ENCODE measurements around the gene LIN7C. TPM values are rescaled to one million over a fixed set of nuclear protein-coding genes. Genes with fewer than 3 reads are reported as not detected.

The LIN7C gene
- total RNA-seq, 2 experiments from 2014 or later = 19.7 to 31.6 TPM

DNA sequence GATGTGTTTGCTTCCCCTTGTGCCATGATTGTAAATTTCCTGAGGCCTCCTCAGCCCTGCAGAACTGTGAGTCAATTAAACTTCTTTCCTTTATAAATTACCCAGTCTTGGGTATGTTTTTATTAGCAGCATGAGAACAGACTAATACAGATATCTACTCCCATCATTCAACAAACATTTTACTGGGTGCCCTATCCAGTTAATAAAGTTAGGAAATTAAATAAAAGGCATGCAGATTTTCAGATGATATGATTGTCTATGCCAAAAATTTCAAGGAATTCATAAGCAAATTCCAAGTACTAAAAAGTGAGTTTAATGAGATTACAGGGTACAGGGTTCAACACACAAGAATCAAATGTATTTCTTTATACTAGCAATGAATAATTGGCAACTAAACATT is 33.5 kb upstream of the LIN7C start:
- intact Hi-C loops (cut with micrococcal nuclease; ENCODE audit: unreplicated experiment) = no loop called here
- ChIA-PET POLR2A (interaction anchor here (0.7 kb wide), 1 partner anchor 1234 kb away, joined by 3 read pairs; no protein-coding TSS in a partner anchor), CTCF (ENCODE audit: unreplicated experiment) (no interaction called here)
- TF ChIP-seq EZH2phosphoT487 (IDR thresholded peaks at IDR 0.05; ENCODE audit: borderline replicate concordance, low read depth, low read length) (no peak), CTCF (conservative IDR thresholded peaks at IDR 0.05; ENCODE audit: low read length) (no peak)
- no TSS peak for BruUV-seq (replicated peaks)
- H4K20me1 ChIP-seq (ENCODE audit: insufficient read depth, low read length) = no peaks in the 10 kb centered on the region
- no peak overlapping the region for H3K4me2 ChIP-seq (ENCODE audit: low read length)
- H3K9me2 ChIP-seq (ENCODE audit: insufficient read depth, low read length) = no peaks in the 10 kb centered on the region
- H3K4me1 ChIP-seq (ENCODE audit: insufficient read depth, low read length, poor library complexity, severe bottlenecking) = no peaks in the 10 kb centered on the region
- no peaks in the 10 kb centered on the region for H3K79me2 ChIP-seq (ENCODE audit: insufficient read depth, low read depth, low read length)
- no peak overlapping the region for H3K27ac ChIP-seq (ENCODE audit: low read depth, low read length, poor library complexity, severe bottlenecking)
- no peak for DNase-seq (ENCODE audit: low spot score)
- no peak overlapping the region for H2AFZ ChIP-seq (ENCODE audit: low read length)
- H3K4me3 ChIP-seq (ENCODE audit: low read depth, low read length, poor library complexity, severe bottlenecking) = no peak overlapping the region
- no peaks in the 10 kb centered on the region for H3K9me3 ChIP-seq (ENCODE audit: low read length)
- H3K36me3 ChIP-seq (ENCODE audit: insufficient read depth, low read length) = no peaks in the 10 kb centered on the region

GRCh38 chr11:27535103-27535502 is 28.5 kb upstream of the LIN7C start:
- Histone ChIP-seq H3K27ac (ENCODE audit: low read depth, low read length, poor library complexity, severe bottlenecking) (no peak overlapping the region), H3K4me2 (ENCODE audit: low read length) (no peak overlapping the region), H3K4me1 (ENCODE audit: insufficient read depth, low read length, poor library complexity, severe bottlenecking) (no peaks in the 10 kb centered on the region), H4K20me1 (ENCODE audit: insufficient read depth, low read length) (no peaks in the 10 kb centered on the region), H3K9me3 (ENCODE audit: low read length) (no peaks in the 10 kb centered on the region), H2AFZ (ENCODE audit: low read length) (no peak overlapping the region), H3K36me3 (ENCODE audit: insufficient read depth, low read length) (no peaks in the 10 kb centered on the region), H3K9me2 (ENCODE audit: insufficient read depth, low read length) (no peaks in the 10 kb centered on the region), H3K79me2 (ENCODE audit: insufficient read depth, low read depth, low read length) (no peaks in the 10 kb centered on the region), H3K4me3 (ENCODE audit: low read depth, low read length, poor library complexity, severe bottlenecking) (no peak overlapping the region)
- intact Hi-C loops (cut with micrococcal nuclease; ENCODE audit: unreplicated experiment) = no loop called here
- no peak for DNase-seq (ENCODE audit: low spot score)
- no TSS peak for BruUV-seq (replicated peaks)
- ChIA-PET CTCF (ENCODE audit: unreplicated experiment) (no interaction called here), POLR2A (interaction anchor here (1.1 kb wide), 1 partner anchor 16 kb away, joined by 3 read pairs; no protein-coding TSS in a partner anchor)
- TF ChIP-seq EZH2phosphoT487 (IDR thresholded peaks at IDR 0.05; ENCODE audit: borderline replicate concordance, low read depth, low read length) (no peak), CTCF (conservative IDR thresholded peaks at IDR 0.05; ENCODE audit: low read length) (no peak)

DNA sequence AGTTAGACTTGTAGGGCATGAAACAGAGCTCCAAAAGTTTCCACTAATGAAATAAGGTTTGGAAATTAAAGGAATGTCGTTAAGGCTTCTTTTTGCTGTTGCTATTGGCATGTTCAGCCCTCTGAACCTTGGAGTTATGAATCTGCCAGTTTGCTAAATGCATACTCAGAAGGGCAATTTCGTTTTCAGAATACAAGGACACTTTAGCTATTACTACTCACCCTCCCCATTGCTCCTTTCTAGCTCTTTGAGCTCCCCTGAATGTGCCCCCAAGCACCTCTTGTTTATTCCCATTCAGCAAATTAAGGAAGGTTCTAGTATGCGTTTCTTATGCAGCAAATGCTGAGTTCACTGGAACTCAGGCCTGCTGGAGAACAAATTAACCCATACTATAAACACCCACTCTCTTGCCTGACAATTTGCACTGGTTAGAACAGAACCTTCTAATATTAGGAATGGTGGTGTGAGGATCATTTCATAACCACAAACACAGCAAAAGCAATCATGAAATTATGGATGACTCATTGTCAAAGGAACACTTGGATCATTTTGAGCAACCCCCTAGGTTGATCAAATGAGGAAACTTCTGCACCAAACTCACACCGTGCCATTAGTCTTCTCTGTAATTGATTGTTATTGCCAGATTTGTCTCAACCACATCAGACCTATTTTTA is 26.2 kb upstream of the LIN7C start:
- no peaks in the 10 kb centered on the region for H3K79me2 ChIP-seq (ENCODE audit: insufficient read depth, low read depth, low read length)
- no TSS peak for BruUV-seq (replicated peaks)

More for the DNA sequence above, 26.2 kb upstream of the LIN7C start:
- H3K4me2 ChIP-seq (ENCODE audit: low read length) = no peak overlapping the region
- no peaks in the 10 kb centered on the region for H3K9me3 ChIP-seq (ENCODE audit: low read length)
- no peaks in the 10 kb centered on the region for H3K9me2 ChIP-seq (ENCODE audit: insufficient read depth, low read length)
- POLR2A ChIA-PET = interaction anchor here (0.6 kb wide), 1 partner anchor 8 kb away, joined by 3 read pairs; no protein-coding TSS in a partner anchor
- DNase-seq (ENCODE audit: low spot score) = no peak
- TF ChIP-seq EZH2phosphoT487 (IDR thresholded peaks at IDR 0.05; ENCODE audit: borderline replicate concordance, low read depth, low read length) (no peak), CTCF (conservative IDR thresholded peaks at IDR 0.05; ENCODE audit: low read length) (no peak)
- H3K27ac ChIP-seq (ENCODE audit: low read depth, low read length, poor library complexity, severe bottlenecking) = no peak overlapping the region
- no peaks in the 10 kb centered on the region for H3K4me1 ChIP-seq (ENCODE audit: insufficient read depth, low read length, poor library complexity, severe bottlenecking)
- CTCF ChIA-PET (ENCODE audit: unreplicated experiment) = interaction anchor here (0.7 kb wide), 1 partner anchor 66 kb away, joined by 3 read pairs; no protein-coding TSS in a partner anchor
- intact Hi-C loops (cut with micrococcal nuclease; ENCODE audit: unreplicated experiment) = no loop called here
- no peak overlapping the region for H2AFZ ChIP-seq (ENCODE audit: low read length)
- H3K4me3 ChIP-seq (ENCODE audit: low read depth, low read length, poor library complexity, severe bottlenecking) = no peak overlapping the region
- H3K36me3 ChIP-seq (ENCODE audit: insufficient read depth, low read length) = no peaks in the 10 kb centered on the region
- H4K20me1 ChIP-seq (ENCODE audit: insufficient read depth, low read length) = no peaks in the 10 kb centered on the region
